Endothelial cell of umbilical vein (primary cell): ENCODE measurements around the gene TRIM41.

Source experiments
- CTCF ChIP-seq, 2 donors: IDR thresholded peaks; 1 replicate in 1 of 2; 2 replicates in 1 of 2; pipeline ENCODE4 v1.5.1; 2011; ENCODE audit warnings: low read length in 2 of 2, mild to moderate bottlenecking in 2 of 2, moderate library complexity in 2 of 2, control low read depth in 1 of 2, inconsistent platforms in 1 of 2, low read depth in 1 of 2; ENCODE audit not compliant: insufficient read depth in 1 of 2; ENCODE audit errors: extremely low read depth in 1 of 2
- EZH2 ChIP-seq: IDR thresholded peaks from 2 replicates; pipeline ENCODE4 v1.6.1; 2012; ENCODE audit warnings: borderline replicate concordance, low read depth, mild to moderate bottlenecking, moderate library complexity, low read length, inconsistent platforms; ENCODE audit not compliant: severe bottlenecking
- POLR2A ChIP-seq: IDR thresholded peaks from 2 replicates; pipeline ENCODE4 v1.6.1; 2012; ENCODE audit warnings: low read depth, mild to moderate bottlenecking, control low read depth, low read length
- POLR2AphosphoS5 ChIP-seq: IDR thresholded peaks from 2 replicates; pipeline ENCODE4 v1.6.1; 2012; ENCODE audit warnings: low read depth, mild to moderate bottlenecking, control low read depth, low read length, moderate library complexity; ENCODE audit not compliant: insufficient read depth

GRCh38 chr5:181212080-181212479, 11.0 kb upstream of the TRIM41 start:
- TF ChIP-seq POLR2AphosphoS5, result no peak
- no peak for TF ChIP-seq CTCF (IDR thresholded peaks at IDR 0.05; ENCODE audit: extremely low read depth in 1 of 2, insufficient read depth in 1 of 2, low read depth in 1 of 2, low read length in 2 of 2)
- TF ChIP-seq POLR2A, result no peak
- no peak for TF ChIP-seq EZH2
